Breast epithelium (tissue), 4 donors: ENCODE data around the gene MARCHF3. TPM values are rescaled to one million over a fixed set of nuclear protein-coding genes. Genes with fewer than 3 reads are reported as not detected.

Experiments used
- DNase-seq, 2 donors: peaks; one replicate each; pipeline ENCODE4 v3.0.0-alpha.2; 2019; ENCODE audit warnings: low spot score in 2 of 2
- H3K27ac ChIP-seq, 2 donors: fragments of 200-600 bp; sonication (generic) in 1 of 2; one replicate each; pipeline ENCODE4 v1.5.1; 2016 to 2019; ENCODE audit warnings: mild to moderate bottlenecking in 1 of 2
- H3K27me3 ChIP-seq, 2 donors: fragments of 200-600 bp; sonication (generic) in 1 of 2; one replicate each; pipeline versions ENCODE4 v1.5.1 to v1.6.0; 2017 to 2019; ENCODE audit warnings: control low read depth in 1 of 2, mild to moderate bottlenecking in 1 of 2
- H3K36me3 ChIP-seq: fragments of 200-600 bp; one replicate; pipeline ENCODE4 v1.5.1; 2019
- H3K4me1 ChIP-seq, 2 donors: fragments of 200-600 bp; sonication (generic); one replicate each; pipeline ENCODE4 v1.5.1; 2016 to 2019; ENCODE audit warnings: control low read depth in 1 of 2
- H3K4me3 ChIP-seq, 3 donors: fragments of 200-600 bp; sonication (generic); 1 replicate in 2 of 3; 2 replicates in 1 of 3; pipeline ENCODE4 v1.5.1; 2016 to 2019; ENCODE audit warnings: mild to moderate bottlenecking in 3 of 3, moderate library complexity in 2 of 3
- H3K9me3 ChIP-seq, 2 donors: fragments of 200-600 bp; sonication (generic) in 1 of 2; one replicate each; pipeline ENCODE4 v1.5.1; 2016 to 2019; ENCODE audit warnings: control low read depth in 1 of 2
- CTCF ChIP-seq, 3 donors: fragments of 450-650 bp; IDR thresholded peaks; one replicate each; pipeline ENCODE4 v1.5.1; 2016 to 2017; ENCODE audit warnings: antibody characterized with exemption in 3 of 3, mild to moderate bottlenecking in 3 of 3, moderate library complexity in 3 of 3
- POLR2A ChIP-seq: fragments of 450-650 bp; IDR thresholded peaks from one replicate; pipeline ENCODE4 v1.6.1; 2016; ENCODE audit warnings: antibody characterized with exemption, mild to moderate bottlenecking, moderate library complexity
- POLR2AphosphoS5 ChIP-seq, 3 donors: sonication (generic); formaldehyde crosslinking; IDR thresholded peaks; one replicate each; pipeline ENCODE4 v1.6.1; 2017; ENCODE audit warnings: antibody characterized with exemption in 3 of 3
- intact Hi-C: fragments of 100-400 bp; cut with DNase I; formaldehyde crosslinking; loops from one replicate; pipeline ENCODE4 v1.15.1; 2023; ENCODE audit warnings: low total_unique reads
- total RNA-seq, 3 donors: library from RNA; depleted of rRNA; stranded (reverse); fragments of >200 nt; gene quantifications; one replicate each; pipeline ENCODE4 v1.1.0, GENCODE V29; 2016

The MARCHF3 gene
- total RNA-seq, 3 donors from 2014 or later = 7.5 to 16.1 (median 11.6) TPM

- H3K27me3 ChIP-seq = no peaks in the 10 kb centered on the region
- DNase-seq = no peak
These were observed 108.9 kb downstream of the MARCHF3 start for GRCh38 chr5:126921241-126922091.

GRCh38 chr5:126920291-126920690 is 110.1 kb downstream of the MARCHF3 start:
- no peaks in the 10 kb centered on the region for H3K27me3 ChIP-seq
- DNase-seq = no peak
- H3K27ac ChIP-seq = no peak overlapping the region
- no peaks in the 10 kb centered on the region for H3K4me1 ChIP-seq
- TF ChIP-seq CTCF (IDR thresholded peaks at IDR 0.05) (no peak), POLR2A (no peak), POLR2AphosphoS5 (IDR thresholded peaks at IDR 0.05) (no peak)
- no peak overlapping the region for H3K4me3 ChIP-seq
- no peaks in the 10 kb centered on the region for H3K36me3 ChIP-seq
- no peaks in the 10 kb centered on the region for H3K9me3 ChIP-seq
- intact Hi-C loops = no loop called here

More at GRCh38 chr5:126921241-126922091, 108.9 kb downstream of the MARCHF3 start:
- Histone ChIP-seq H3K4me3 (no peak overlapping the region), H3K9me3 (no peaks in the 10 kb centered on the region), H3K27ac (no peak overlapping the region), H3K4me1 (no peaks in the 10 kb centered on the region), H3K36me3 (no peaks in the 10 kb centered on the region)
- no peak for TF ChIP-seq POLR2AphosphoS5 (IDR thresholded peaks at IDR 0.05)
- TF ChIP-seq CTCF (IDR thresholded peaks at IDR 0.05) = no peak
- TF ChIP-seq POLR2A = no peak
- intact Hi-C loops = no loop called here

- DNase-seq = no peak
- TF ChIP-seq CTCF (IDR thresholded peaks at IDR 0.05) = no peak
- no peak for TF ChIP-seq POLR2AphosphoS5 (IDR thresholded peaks at IDR 0.05)
- TF ChIP-seq POLR2A = no peak
- H3K4me1 ChIP-seq = no peaks in the 10 kb centered on the region
- no peaks in the 10 kb centered on the region for H3K27me3 ChIP-seq
- no peaks in the 10 kb centered on the region for H3K9me3 ChIP-seq
- no peaks in the 10 kb centered on the region for H3K36me3 ChIP-seq
- H3K27ac ChIP-seq = no peak overlapping the region
- intact Hi-C loops = no loop called here
- H3K4me3 ChIP-seq = no peak overlapping the region
These were observed 110.8 kb downstream of the MARCHF3 start for GRCh38 chr5:126919566-126919965.

GRCh38 chr5:126918615-126918957 is 111.8 kb downstream of the MARCHF3 start:
- no peak for DNase-seq
- no peak overlapping the region for H3K4me3 ChIP-seq
- intact Hi-C loops = no loop called here

More at GRCh38 chr5:126918615-126918957, 111.8 kb downstream of the MARCHF3 start:
- no peaks in the 10 kb centered on the region for H3K9me3 ChIP-seq
- TF ChIP-seq POLR2AphosphoS5 (IDR thresholded peaks at IDR 0.05) (no peak), CTCF (IDR thresholded peaks at IDR 0.05) (no peak), POLR2A (no peak)
- no peaks in the 10 kb centered on the region for H3K27me3 ChIP-seq
- H3K36me3 ChIP-seq = no peaks in the 10 kb centered on the region
- no peak overlapping the region for H3K27ac ChIP-seq
- H3K4me1 ChIP-seq = no peaks in the 10 kb centered on the region
